Stimulated activated CD8-positive, alpha-beta memory T cell treated with anti-CD3 and anti-CD28 coated beads, Interleukin-7, amount 100 ng/mL, for 24 hours (primary cell): ENCODE measurements around the gene ZBTB7B.

Experiments
- DNase-seq: peaks from one replicate; pipeline ENCODE4 v3.0.0-alpha.2; 2020; ENCODE audit warnings: low read depth

ZBTB7B gene

GRCh38 chr1:155002464-155003226 is at the start of gene ZBTB7B:
Gene ZBTB7B (plus strand): TSS chr1:155002802. CDS start chr1:155014661, 11,859 bp downstream.
- no peak for DNase-seq

DNA sequence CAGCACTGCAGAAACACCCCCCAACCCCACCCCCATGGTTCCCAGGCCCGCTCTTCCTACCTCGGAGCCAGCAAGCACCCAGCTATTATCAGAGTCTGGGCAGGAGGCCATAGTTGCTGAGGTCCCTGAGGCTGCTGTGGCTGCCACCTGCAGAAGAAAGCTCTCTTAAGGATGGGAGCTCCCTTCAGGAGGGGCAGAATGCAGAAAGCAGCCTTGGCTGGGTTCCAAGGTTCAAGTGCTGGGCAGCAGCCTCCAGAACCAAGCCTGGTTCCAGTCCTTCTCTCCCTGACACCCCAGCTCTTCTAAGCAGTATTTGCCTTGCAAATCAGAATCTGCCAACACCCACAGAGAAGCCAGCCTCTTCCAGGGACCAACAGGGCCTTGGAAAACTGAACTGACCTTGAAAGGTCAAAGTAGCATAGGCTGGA is 49.0 kb upstream of the ZBTB7B start:
- DNase-seq = no peak

- DNase-seq = no peak
Observed at GRCh38 chr1:154954541-154954940, 48.1 kb upstream of the ZBTB7B start.

DNA sequence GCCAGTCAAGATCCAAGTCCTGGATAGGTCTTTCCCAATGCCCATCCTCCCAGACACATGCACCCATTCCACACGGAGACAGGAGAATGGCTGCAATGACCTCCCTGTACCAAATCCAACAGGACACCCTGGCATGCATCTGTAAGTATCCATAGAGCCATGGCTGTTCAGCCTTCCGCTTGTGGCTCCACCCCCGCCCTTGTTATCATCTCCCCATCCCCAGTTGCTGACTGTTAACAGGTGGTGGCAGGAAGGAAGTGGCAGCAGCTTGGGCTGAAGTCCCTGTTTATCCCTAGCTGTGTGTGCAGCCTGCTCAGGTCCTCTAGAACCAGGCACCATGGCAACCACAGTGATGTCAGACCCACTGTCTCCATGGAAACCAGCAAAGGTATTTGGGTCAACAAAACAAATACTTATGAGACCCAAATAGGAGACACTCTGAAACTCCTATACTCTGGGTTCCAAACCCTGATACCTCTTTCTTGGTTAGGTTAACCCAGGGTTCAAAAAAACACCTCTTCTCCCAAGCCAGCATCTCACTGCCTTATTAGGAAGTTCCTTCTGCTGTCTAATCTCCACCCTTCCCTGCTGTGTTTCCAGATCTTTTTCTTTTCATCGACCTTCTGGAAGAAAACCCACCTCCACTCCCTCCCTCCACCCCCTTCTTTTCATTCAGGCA is 47.4 kb upstream of the ZBTB7B start:
- peak; percentile 49 for DNase-seq

GRCh38 chr1:154955718-154956543 is 46.7 kb upstream of the ZBTB7B start, which contains the start of gene PBXIP1:
Gene PBXIP1 (minus strand): TSS chr1:154956099. CDS start chr1:154953721, 2,378 bp downstream.
- DNase-seq = peak; percentile 54

GRCh38 chr1:154956544-154956941 is 46.1 kb upstream of the ZBTB7B start:
- no peak for DNase-seq

DNA sequence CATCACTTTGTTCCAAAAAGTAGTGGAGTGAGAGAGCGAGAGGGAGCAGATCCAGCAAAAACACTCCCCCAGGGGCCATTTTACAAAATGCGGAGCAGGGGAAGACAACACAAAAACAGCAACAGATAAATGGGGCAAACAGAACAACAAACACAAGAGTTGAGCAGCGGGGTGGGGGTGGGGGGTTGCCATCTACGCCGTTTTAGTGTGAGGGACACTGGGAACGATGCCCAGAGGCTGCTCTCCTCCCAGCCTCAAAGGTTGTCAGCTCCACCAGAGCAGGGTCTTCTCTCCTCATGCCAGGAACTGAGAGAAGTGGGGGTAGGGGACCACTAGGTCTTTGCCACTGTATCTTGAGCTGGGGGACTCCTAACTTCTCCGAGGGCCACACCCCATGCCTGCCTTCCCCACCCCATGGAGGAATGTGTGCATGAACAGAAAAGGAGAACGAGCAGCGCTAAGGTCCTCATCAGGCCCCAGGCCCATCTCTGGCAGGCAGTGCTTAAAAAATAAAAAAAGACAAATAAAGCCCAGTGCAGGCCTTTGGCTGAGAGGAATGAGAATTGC is 45.4 kb upstream of the ZBTB7B start:
- DNase-seq = no peak

DNA sequence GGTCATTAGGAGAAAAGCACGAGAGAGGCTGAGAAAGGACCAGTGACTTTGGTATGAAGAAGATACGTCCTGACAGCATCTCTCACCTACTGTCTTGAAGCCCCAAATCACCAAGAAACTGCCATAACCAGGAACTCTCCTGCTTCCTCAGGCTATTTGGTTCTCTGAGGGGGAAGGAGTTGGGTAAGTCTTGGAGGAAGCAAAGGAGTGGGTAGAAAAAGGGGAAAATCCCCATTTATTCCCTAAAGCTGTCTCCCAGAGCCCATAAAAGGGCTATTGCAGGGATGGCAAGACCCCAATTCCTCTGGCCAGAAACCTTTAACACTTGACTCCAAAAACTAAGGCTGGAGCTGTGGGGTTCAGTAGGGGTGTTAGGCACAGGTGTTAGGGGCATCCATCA is 44.6 kb upstream of the ZBTB7B start:
- no peak for DNase-seq

DNA sequence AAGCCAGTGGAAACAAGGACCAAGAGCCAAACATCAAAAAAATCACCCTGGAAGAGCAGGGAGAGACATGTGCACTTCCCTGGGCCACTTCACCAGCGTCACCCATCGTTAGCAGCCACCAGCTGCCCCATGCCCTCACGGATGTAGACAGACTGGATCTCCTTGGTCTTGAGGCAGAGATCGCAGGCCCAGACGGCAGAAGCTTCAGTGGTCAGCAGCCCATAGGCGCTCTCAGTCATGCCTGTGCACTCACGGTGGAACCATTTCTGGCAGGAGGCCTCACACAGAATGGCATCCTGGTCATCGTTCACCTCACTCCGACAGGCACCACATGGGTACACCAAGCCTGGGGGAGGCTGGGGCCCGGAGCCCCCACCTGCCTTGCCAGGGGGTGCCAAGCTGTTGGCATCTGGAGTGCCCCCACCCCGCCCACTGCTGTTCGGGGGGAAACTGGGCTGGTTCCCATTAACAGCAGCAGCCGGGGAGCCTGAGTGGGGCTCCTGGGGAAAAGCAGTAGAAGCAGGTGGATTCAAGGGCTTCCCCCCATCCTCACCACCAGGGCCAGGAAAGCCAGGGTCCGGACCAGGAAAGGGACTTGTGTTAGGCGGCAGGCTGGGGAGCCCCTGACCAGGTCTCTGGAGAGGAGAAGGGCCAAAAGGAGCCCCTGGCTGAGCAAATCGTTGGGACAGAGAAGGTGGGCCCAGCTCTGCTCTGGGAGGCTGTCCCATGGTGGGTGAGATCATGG is 43.7 kb upstream of the ZBTB7B start:
- no peak for DNase-seq

GRCh38 chr1:154959426-154959780 is 43.2 kb upstream of the ZBTB7B start:
- no peak for DNase-seq

DNA sequence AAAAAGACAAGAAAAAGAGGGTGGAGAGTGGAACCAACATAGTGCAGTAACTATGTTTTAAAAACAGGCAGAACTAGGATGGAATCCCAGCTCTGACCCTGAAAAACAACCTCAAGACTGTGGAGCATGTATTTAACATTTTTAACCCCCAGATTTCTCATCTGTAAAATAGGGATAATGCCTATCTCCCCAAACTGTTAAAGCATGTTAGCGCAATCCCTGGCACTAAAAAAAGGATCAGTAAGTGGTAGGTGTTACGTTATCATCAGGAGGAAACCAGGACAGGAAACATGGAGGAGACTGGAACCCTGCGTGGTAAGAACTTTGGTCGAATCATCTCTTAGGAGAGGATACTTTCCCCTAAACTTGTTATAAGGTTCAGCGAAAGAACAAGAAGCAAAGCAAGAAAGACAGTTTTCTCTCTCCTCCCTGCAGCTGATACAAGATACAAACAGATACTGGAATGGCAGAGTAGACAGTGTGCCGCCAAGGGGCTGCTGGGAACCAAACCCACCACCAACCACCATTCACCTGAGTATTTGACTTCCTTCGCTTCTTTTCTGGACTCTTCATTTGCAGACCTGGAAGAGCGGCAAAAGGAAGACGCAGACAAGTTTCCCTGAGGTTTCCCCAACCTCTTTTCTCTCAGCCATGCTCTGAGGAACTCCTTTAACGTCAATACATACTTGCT is 42.0 kb upstream of the ZBTB7B start:
- no peak for DNase-seq

DNA sequence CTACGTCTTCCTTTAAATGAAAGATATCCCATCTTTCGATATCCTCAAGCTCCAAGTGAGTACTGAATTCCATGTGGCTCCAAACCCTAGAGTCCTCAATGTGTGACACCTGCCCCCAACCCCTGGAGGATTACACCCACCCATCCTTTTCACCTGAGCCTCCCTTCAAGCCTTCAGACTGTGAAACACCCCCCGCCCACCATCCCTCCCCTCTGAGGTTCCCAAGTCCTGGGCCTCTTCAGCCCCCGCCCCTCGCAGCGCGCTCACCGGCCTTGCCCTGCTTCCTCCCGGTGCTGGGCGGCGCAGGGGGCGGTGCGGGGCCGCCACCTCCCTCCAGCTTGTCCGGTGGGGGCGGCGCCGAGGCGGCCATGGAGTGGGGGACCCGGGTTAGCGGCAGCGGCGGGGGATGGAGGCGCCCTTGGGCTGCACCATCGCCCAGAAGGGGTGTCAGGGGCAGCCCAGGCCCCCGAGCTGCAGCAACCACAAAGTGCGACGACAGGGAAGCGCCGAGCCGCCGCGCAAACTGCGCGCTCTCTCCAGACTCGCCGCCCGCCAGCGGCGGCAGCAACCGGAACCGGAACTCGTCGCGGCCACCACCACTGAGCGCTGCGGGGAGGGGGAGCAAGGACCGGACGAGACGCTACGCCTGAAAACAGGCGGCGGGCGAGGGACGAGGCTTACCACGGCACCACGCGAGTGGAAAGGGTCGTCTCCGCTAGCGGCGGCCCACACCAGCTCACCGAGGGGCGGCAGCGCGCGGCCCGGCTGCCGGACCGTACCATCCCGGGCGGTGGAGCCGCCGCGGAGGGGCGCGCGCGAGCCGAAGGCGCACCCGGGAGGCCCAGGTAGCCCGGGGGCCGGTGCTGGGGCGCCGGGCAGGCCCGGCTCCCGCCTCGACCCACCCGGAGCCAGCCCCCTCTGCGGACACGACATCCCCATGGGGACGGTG is 41.1 kb upstream of the ZBTB7B start, which contains the start of gene PYGO2:
PYGO2 (minus strand) TSS at position 576 of the 949 bp plus-strand sequence; CDS start at position 370, 206 bp downstream.
- DNase-seq = peak; percentile 64

DNA sequence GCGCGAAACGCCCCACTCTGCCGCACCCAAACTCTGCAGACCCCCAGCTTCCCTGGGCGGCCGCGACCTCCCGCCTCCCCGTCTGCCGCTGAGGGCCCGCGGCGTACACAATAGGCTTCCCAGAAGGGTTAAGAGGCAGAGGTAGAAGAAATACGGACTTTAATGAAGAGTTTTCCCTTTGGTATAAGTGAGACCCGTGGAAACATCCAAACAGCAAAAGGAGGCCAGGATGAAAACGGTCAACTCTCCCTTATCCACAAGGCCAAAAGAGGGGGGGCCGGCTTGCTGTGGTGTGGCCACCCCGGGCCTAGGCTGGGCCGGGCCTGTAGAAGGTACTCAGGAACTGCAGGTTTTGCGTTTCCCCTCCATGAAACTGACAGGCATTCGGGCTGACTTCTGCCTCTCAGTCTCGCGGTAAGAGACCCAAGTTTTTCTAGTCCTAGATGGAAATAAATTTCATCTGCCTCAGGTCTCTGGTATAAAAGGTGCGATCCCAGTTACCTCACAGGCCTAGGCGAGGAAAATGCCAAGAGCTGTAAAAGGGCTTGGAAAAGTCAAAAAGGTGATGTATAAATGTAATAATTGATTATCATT is 40.3 kb upstream of the ZBTB7B start:
- DNase-seq = no peak

- DNase-seq = no peak
Observed at GRCh38 chr1:154962795-154963330, 39.7 kb upstream of the ZBTB7B start.

GRCh38 chr1:154963643-154964042 is 39.0 kb upstream of the ZBTB7B start:
- DNase-seq = no peak

DNA sequence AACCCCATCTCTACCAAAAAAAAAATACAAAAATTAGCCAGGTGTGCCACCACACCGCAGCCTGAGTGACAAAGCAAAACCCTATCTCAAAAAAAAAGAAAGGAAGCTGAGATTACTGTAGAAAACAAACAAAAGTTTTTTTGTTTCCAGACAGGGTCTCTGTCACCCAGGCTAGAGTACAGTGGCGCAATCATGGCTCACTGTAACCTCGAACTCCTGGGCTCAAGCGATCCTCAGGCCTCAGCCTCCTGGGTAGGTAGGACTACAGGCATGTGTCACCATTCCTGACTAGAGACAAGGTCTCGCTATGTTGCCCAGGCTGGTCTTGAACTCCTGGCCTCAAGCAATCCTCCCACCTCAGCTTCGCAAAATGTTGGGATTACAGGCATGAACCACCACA is 38.2 kb upstream of the ZBTB7B start:
- DNase-seq = no peak

- no peak for DNase-seq
Observed at GRCh38 chr1:154966111-154966510, 36.5 kb upstream of the ZBTB7B start.

DNA sequence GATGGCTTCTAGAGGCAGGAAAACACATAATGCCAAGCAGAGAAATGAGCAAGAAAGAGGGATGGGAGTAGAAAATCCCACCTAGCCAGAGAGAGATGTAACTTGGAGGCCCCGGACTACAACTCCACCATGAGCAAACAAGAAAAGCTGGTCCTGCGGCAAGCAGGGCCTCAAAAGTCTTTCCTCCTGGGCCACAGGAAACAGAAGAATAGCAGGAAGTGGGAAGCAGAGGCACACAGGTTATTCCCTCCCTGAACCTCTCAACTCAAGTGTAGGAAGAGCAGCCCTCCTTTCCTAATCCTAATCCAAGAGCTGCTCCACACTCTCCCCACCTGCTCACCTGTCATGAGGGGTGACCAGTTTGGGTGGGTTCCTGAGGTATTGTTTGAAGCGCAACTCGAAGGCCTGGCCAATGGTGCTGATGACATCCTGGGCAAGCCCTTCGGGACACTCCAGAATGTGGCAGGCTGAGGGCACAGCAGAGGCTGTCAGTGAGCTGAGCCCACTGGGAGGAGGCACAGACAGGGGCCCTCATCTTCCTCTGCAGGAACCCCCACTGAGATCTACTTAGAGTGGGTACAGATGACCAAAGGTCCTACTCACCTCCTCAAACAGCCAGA is 35.2 kb upstream of the ZBTB7B start:
- no peak for DNase-seq

DNA sequence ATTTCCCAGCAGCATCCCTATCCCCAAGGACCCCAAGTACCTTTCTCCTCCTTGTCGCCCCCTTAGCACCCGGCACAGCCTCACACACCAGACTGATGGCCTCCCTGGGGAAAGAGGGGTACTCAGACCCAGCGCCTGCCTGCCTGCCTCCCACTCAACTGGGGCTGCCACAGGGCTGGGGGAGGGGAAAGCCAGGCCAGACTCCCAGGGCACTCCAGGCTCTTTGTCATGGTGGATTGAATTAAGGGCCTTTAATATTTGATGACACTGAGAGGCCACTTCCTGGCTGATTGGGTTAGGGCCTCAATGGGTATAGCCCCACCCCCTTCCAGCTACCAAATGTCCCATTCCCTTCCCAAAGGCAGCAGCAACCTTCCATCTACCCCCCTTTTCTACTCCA is 33.9 kb upstream of the ZBTB7B start:
- DNase-seq = no peak
